Activated CD4-positive, alpha-beta T cell treated with anti-CD3 and anti-CD28 coated beads, Interleukin-2, amount 10 ng/mL, durations not matched to agents 24 days and 14 days (primary cell): ENCODE measurements around the gene IGSF8. TPM values are rescaled to one million over a fixed set of nuclear protein-coding genes. Genes with fewer than 3 reads are reported as not detected.
"Not testable (repeated sequence)": the region's sequence is repeated elsewhere in the genome, so short reads cannot be mapped to it uniquely, and the experiment has no call there.

Experiments used
- DNase-seq: peaks from one replicate; pipeline ENCODE4 v3.0.0; 2022
- H3K27ac Mint-ChIP-seq: one replicate; pipeline ENCODE4 v1.8.0; 2022; ENCODE audit warnings: mild to moderate bottlenecking, mixed read lengths
- H3K27me3 Mint-ChIP-seq: one replicate; pipeline ENCODE4 v1.8.0; 2022; ENCODE audit warnings: mixed read lengths
- H3K36me3 Mint-ChIP-seq: one replicate; pipeline ENCODE4 v1.8.0; 2022; ENCODE audit warnings: low read depth, mild to moderate bottlenecking, mixed read lengths
- H3K4me1 Mint-ChIP-seq: one replicate; pipeline ENCODE4 v1.8.0; 2021; ENCODE audit warnings: mixed read lengths
- H3K4me3 Mint-ChIP-seq: one replicate; pipeline ENCODE4 v1.8.0; 2022; ENCODE audit warnings: mild to moderate bottlenecking, moderate library complexity, mixed read lengths
- H3K9me3 Mint-ChIP-seq: one replicate; pipeline ENCODE4 v1.8.0; 2021; ENCODE audit warnings: mixed read lengths
- intact Hi-C: fragments of 100-400 bp; cut with micrococcal nuclease; formaldehyde crosslinking; loops from one replicate; pipeline ENCODE4 v1.15.1; 2023
- total RNA-seq: library from RNA; stranded (reverse); gene quantifications from 2 replicates; pipeline ENCODE4 v1.2.3, GENCODE V29; 2022

IGSF8 gene
- total RNA-seq, 1 donor from 2014 or later = 26.7 TPM

- H3K27ac Mint-ChIP-seq = no peak overlapping the region
- DNase-seq = no peak
- intact Hi-C loops = no loop called here
These were observed 32.5 kb upstream of the IGSF8 start for GRCh38 chr1:160130939-160131338.

GRCh38 chr1:160130486-160130885 is 32.1 kb upstream of the IGSF8 start:
- Mint-ChIP-seq H3K4me3 (no peak overlapping the region), H3K27ac (no peak overlapping the region), H3K4me1 (no peaks in the 10 kb centered on the region), H3K9me3 (no peaks in the 10 kb centered on the region), H3K36me3 (no peaks in the 10 kb centered on the region), H3K27me3 (peaks cover 19% of the 10 kb centered on the region)
- no peak for DNase-seq
- intact Hi-C loops = no loop called here

More at GRCh38 chr1:160130939-160131338, 32.5 kb upstream of the IGSF8 start:
- Mint-ChIP-seq H3K4me1 (no peaks in the 10 kb centered on the region), H3K36me3 (no peaks in the 10 kb centered on the region), H3K27me3 (peaks cover 19% of the 10 kb centered on the region), H3K9me3 (no peaks in the 10 kb centered on the region), H3K4me3 (no peak overlapping the region)

GRCh38 chr1:160129966-160130365 is 31.5 kb upstream of the IGSF8 start:
- peaks cover 19% of the 10 kb centered on the region for H3K27me3 Mint-ChIP-seq
- H3K9me3 Mint-ChIP-seq = no peaks in the 10 kb centered on the region
- no peak for DNase-seq
- intact Hi-C loops = no loop called here
- no peaks in the 10 kb centered on the region for H3K4me1 Mint-ChIP-seq
- no peaks in the 10 kb centered on the region for H3K36me3 Mint-ChIP-seq
- no peak overlapping the region for H3K27ac Mint-ChIP-seq
- no peak overlapping the region for H3K4me3 Mint-ChIP-seq

- no peaks in the 10 kb centered on the region for H3K4me1 Mint-ChIP-seq
- no peak overlapping the region for H3K4me3 Mint-ChIP-seq
- intact Hi-C loops = no loop called here
- no peaks in the 10 kb centered on the region for H3K36me3 Mint-ChIP-seq
- DNase-seq = no peak
- no peaks in the 10 kb centered on the region for H3K9me3 Mint-ChIP-seq
- H3K27ac Mint-ChIP-seq = no peak overlapping the region
- peaks cover 19% of the 10 kb centered on the region for H3K27me3 Mint-ChIP-seq
These were observed 31.1 kb upstream of the IGSF8 start for GRCh38 chr1:160129558-160129957.

GRCh38 chr1:160129046-160129445 is 30.6 kb upstream of the IGSF8 start:
- intact Hi-C loops = no loop called here
- Mint-ChIP-seq H3K9me3 (no peaks in the 10 kb centered on the region), H3K27me3 (peaks cover 19% of the 10 kb centered on the region), H3K4me3 (no peak overlapping the region), H3K27ac (no peak overlapping the region), H3K4me1 (no peaks in the 10 kb centered on the region), H3K36me3 (no peaks in the 10 kb centered on the region)
- no peak for DNase-seq

- Mint-ChIP-seq H3K36me3 (no peaks in the 10 kb centered on the region), H3K9me3 (no peaks in the 10 kb centered on the region), H3K27me3 (peaks cover 19% of the 10 kb centered on the region), H3K27ac (no peak overlapping the region), H3K4me1 (no peaks in the 10 kb centered on the region), H3K4me3 (no peak overlapping the region)
- intact Hi-C loops = no loop called here
- no peak for DNase-seq
These were observed 30.2 kb upstream of the IGSF8 start for GRCh38 chr1:160128636-160129035.

- H3K27me3 Mint-ChIP-seq = peaks cover 18% of the 10 kb centered on the region
These were observed 29.6 kb upstream of the IGSF8 start for GRCh38 chr1:160127865-160128523.

GRCh38 chr1:160127381-160127780 is 29.0 kb upstream of the IGSF8 start:
- Mint-ChIP-seq H3K27ac (no peak overlapping the region), H3K4me3 (no peak overlapping the region), H3K27me3 (peaks cover 12% of the 10 kb centered on the region), H3K9me3 (no peaks in the 10 kb centered on the region), H3K4me1 (no peaks in the 10 kb centered on the region), H3K36me3 (no peaks in the 10 kb centered on the region)
- DNase-seq = no peak
- intact Hi-C loops = no loop called here

More at GRCh38 chr1:160127865-160128523, 29.6 kb upstream of the IGSF8 start:
- no peak for DNase-seq
- intact Hi-C loops = no loop called here
- Mint-ChIP-seq H3K4me3 (no peak overlapping the region), H3K9me3 (no peaks in the 10 kb centered on the region), H3K36me3 (no peaks in the 10 kb centered on the region), H3K4me1 (no peaks in the 10 kb centered on the region), H3K27ac (no peak overlapping the region)

- H3K36me3 Mint-ChIP-seq, DNase-seq, H3K27me3 Mint-ChIP-seq, H3K4me3 Mint-ChIP-seq, H3K27ac Mint-ChIP-seq, H3K4me1 Mint-ChIP-seq, H3K9me3 Mint-ChIP-seq, intact Hi-C loops: not testable (repeated sequence)
These were observed 27.9 kb upstream of the IGSF8 start for GRCh38 chr1:160126342-160126741.

- no peak overlapping the region for H3K4me3 Mint-ChIP-seq
- intact Hi-C loops = no loop called here
- H3K27ac Mint-ChIP-seq = no peak overlapping the region
- no peak for DNase-seq
- no peaks in the 10 kb centered on the region for H3K4me1 Mint-ChIP-seq
- peaks cover 5% of the 10 kb centered on the region for H3K27me3 Mint-ChIP-seq
- no peaks in the 10 kb centered on the region for H3K9me3 Mint-ChIP-seq
- no peaks in the 10 kb centered on the region for H3K36me3 Mint-ChIP-seq
These were observed 27.3 kb upstream of the IGSF8 start for GRCh38 chr1:160125746-160126145.

GRCh38 chr1:160124705-160125478 is 26.5 kb upstream of the IGSF8 start:
- intact Hi-C loops = no loop called here
- H3K4me3 Mint-ChIP-seq = no peak overlapping the region
- H3K36me3 Mint-ChIP-seq = no peaks in the 10 kb centered on the region
- H3K9me3 Mint-ChIP-seq = no peaks in the 10 kb centered on the region
- DNase-seq = no peak
- peaks cover 8% of the 10 kb centered on the region for H3K27me3 Mint-ChIP-seq
- H3K4me1 Mint-ChIP-seq = no peaks in the 10 kb centered on the region
- H3K27ac Mint-ChIP-seq = no peak overlapping the region

- H3K9me3 Mint-ChIP-seq = no peaks in the 10 kb centered on the region
- H3K27ac Mint-ChIP-seq = no peak overlapping the region
- H3K27me3 Mint-ChIP-seq = peaks cover 6% of the 10 kb centered on the region
- intact Hi-C loops = no loop called here
- DNase-seq = no peak
- no peak overlapping the region for H3K4me3 Mint-ChIP-seq
- no peaks in the 10 kb centered on the region for H3K36me3 Mint-ChIP-seq
- H3K4me1 Mint-ChIP-seq = no peaks in the 10 kb centered on the region
These were observed 25.3 kb upstream of the IGSF8 start for GRCh38 chr1:160123726-160124125.

GRCh38 chr1:160122978-160123495 is 24.6 kb upstream of the IGSF8 start:
- no peak for DNase-seq
- Mint-ChIP-seq H3K9me3 (no peaks in the 10 kb centered on the region), H3K4me1 (no peaks in the 10 kb centered on the region), H3K27ac (no peak overlapping the region), H3K36me3 (no peaks in the 10 kb centered on the region), H3K4me3 (no peak overlapping the region), H3K27me3 (peaks cover 10% of the 10 kb centered on the region)
- intact Hi-C loops = no loop called here

- H3K4me3 Mint-ChIP-seq = no peak overlapping the region
- H3K27ac Mint-ChIP-seq = no peak overlapping the region
- no peaks in the 10 kb centered on the region for H3K4me1 Mint-ChIP-seq
These were observed 23.0 kb upstream of the IGSF8 start for GRCh38 chr1:160121388-160121787.

More at GRCh38 chr1:160121388-160121787, 23.0 kb upstream of the IGSF8 start:
- H3K27me3 Mint-ChIP-seq = peaks cover 19% of the 10 kb centered on the region
- no peaks in the 10 kb centered on the region for H3K9me3 Mint-ChIP-seq
- DNase-seq = no peak
- H3K36me3 Mint-ChIP-seq = no peaks in the 10 kb centered on the region
- intact Hi-C loops = no loop called here
